NCI-H1436 treated with DMSO at 0.1 percent for 48 hours (cell line): ENCODE results near the gene CST4.
"Not testable (repeated sequence)": the region's sequence is repeated elsewhere in the genome, so short reads cannot be mapped to it uniquely, and the experiment has no call there.

ENCODE experiments used
- DNase-seq: peaks from one replicate; lab custom pipeline; 2025; lab: John Stamatoyannopoulos, UW

CST4 gene

DNA sequence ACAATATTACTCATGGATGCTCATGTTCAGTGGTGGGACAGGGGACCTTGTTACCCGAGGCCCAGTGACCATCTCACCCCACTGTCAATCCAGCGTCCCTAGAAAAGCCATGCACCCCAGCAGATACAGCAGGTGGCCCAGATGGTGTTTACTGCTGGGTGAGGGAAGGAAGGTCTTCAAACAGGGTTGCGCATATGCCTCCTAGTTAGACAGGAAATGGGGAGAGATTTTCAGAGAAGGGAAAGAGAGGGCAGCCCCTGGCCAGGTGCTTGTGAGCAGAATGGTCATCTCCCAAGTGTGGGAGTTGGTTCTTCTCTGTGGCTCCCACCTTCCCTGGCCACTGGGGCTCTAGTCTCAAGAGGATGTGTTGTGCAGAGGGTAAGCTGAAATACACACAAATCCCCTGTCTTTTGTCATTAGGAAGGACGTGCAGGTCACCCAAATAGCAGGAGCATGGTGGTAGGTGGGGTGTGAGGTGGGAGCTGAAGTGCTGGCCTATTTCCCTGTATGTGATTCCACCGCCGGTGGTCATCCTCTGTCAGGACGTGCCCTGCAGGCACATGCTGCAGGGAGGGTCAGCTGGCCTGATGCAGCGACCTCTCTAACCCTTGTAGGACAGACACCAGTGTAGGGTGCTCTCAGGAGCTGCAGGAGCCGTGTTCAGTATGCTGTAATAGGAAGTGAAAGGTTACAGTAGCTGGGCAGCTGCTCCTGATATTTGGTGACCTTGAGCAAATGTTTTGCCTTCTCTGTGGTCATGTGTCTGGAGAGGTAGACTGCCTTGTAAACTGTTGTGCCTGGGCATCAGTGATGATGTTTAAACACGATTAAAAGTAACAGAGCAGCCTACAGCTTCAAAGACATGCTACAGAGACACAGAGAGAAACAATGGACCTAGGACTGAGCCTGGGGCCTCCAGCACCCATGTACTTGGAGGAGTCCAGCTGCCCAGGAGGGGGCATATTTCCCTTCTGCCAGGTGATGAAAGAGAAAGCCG lies 47.9 kb downstream of the CST4 start:
- no peak for DNase-seq

DNA sequence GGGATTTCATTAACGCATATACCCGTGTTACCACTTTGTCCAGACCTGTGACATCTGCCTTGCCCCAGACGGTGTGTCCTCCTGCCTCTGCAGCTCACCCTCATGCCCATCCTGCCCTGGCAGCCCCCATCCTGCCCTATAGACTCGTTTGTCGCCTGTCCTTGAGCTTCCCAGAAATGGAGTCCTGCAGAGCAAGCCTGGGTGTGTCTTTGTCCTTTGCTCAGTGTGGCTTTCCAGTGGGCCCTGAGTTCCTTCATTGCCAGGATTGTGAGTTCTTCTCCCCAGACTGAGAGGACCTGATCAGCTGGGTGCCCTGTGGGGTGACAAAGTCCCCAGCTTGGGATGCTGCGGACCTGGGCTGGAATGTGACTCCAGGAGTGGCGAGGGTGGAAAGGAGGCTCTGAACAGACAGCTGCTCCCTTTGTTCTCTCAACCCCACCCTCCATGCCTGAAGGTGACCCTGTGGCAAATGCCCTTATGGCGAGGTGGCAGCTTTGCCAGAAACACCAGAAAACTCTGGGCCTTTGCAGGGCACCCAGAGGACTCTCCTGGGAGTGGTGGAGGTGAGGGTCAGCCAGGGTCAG lies 48.7 kb downstream of the CST4 start:
- DNase-seq: no peak

DNA sequence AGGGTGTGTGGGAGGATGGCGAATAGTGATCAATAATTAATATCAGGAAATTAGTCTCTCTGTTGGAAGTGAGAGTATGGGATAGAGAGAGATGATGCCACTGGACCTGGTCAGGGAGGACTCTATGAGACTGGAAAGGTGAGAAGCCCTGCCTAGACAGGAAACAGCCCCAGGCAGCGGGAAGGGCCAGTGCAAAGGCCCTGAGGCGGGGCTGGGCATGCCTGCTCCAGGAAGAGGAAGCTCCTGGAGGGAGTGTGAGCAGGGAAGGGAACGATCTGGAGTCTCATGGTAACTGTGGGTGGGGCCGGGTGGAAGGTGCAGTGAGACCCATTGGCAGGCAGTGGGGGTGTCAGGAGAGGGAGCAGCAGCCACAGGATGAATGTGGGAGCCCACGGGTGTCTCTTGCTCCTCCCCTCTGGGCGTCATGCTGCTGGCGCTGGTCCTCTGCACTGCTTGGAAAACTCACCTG lies 49.3 kb downstream of the CST4 start:
- DNase-seq: no peak

DNA sequence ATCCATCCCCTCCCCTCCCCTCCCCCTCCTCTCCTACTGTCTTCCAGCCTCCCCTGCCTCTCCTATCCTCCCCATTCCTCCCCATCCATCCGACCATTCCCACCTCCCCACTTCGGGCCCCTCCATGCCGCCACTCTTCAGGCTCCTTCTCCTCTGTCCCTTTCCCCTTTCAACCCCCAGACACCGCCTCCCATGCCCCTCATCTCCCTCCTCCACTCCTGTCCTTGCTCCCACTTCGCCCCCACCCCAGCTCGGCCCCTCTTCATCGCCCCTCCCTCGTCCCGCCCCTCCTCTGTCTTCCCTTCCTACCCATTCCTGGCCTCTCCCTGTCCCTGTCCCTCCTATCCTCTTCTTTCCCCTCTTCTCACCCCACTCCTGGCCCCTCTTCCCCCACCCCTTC lies 50.5 kb downstream of the CST4 start:
- no peak for DNase-seq

DNA sequence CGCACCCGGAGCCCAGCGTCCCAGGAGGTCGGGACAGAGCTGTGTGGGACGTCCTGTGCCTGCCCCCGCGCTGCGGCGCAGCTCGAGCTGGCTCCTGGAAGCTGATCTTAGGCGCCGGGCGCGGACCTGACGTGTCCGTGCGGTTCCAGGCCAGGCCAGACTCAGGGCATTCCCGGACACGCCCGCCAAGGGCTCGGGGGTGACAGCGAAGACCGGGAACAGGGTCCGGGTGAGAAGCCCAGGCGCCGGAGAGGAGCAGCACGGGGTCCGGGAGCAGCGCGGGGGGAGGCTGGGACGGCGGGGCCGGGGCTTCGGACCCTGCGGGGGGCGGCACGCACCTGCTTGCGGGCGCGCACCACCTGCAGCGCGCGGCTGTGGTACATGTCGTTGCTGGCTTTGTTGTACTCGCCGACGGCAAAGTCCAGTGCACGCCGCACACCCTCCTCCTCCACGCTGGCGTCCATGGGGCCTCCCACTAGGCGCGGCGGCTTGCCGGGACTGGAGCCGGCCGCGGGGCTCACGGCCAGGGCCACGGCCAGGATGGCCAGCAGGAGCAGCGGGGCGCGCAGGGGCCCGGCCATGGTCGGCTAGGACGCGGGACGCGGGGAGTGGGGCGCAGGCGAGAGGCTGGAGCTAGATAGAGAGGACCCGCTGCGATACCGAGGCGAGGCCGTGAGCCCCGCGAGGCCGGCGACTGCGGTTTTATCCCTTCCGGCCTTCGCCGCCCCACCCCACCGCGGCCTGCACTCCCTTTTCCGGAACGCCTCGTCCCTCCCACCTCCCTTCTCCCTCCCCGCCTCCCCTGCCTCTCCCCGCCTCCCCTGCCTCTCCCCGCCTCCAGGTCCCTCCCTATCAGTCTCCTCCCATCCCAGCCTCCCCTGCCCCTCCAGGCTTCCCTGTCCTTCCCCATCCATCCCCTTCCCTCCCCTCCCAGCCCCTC lies 51.3 kb downstream of the CST4 start, which contains the start of gene CST3:
Gene CST3, minus strand, starts transcription at position 674 of the 940 bp plus-strand sequence. Its CDS starts 93 bp downstream, at position 581.
- no peak for DNase-seq

DNA sequence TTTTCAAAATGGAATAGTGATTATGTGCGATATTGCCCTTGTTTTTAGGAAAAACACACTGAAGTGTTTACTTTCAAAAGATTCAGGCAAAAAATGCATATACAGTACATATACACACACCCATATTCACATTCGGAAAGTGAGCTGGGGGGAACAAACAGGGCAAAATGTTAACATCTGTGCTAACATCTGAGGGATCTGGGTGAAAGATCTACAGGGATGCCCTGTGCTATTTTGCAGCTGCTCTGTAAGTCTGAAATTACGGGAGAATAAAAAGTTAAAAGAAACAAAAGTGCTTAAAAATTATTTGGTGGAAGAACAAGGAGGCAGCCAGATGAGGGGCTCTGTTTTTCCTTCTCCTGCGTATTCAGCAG lies 51.9 kb downstream of the CST4 start:
- no peak for DNase-seq

DNA sequence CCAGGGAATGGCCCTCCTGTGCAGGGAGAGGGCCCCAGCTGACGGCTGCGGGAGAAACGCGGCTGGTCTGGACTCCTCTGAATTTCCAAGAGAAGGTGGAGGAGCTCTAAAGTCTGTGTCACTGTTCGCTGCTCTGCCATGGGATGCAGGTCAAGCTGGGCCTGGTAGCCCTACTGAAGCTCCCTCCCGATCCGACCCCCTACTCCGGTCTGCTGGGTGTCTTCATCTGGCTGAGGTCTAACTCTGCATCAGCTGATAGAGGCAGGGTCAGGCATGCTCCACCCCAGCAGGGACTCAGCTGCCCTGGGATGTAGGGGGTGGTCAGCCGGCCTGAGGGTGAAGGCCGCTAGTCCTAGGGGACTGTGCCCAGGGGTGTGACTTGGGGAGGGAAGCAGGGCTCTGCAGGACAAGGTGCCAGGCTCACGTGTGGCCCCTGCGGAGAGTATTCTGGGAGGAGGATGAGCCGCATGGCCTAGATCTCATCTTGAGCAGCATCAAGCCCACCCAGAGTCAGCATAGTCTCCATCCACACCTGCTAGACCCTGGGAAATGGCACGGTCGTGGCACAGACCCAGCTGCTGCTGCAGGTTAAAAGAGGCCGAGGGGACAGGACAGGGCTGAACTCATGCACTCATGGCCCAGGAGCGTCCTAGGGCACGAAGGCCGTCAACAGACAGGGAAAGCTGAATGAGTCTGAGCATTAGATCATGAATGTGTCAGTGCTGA lies 52.5 kb downstream of the CST4 start:
- no peak for DNase-seq

DNA sequence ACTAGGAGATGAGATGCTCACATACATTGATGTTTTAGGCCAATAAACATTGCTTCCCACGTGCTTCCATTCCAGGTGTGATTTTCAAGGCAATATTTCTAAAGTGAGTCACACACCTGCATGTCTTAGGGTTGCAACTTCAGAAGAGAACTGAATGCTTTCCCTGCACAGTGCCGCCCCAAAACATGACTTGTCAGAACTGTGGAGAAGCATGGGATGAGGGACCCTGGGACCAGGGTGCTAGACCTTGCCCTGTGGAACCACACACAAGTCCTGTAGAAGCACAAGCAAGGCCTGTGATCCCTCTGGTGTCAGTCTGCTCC lies 53.1 kb downstream of the CST4 start:
- DNase-seq: not testable (repeated sequence)
